HG03095 (cell line): Measurements from ENCODE around the gene GPATCH3.
"Not testable (repeated sequence)": the region's sequence is repeated elsewhere in the genome, so short reads cannot be mapped to it uniquely, and the experiment has no call there.

ENCODE experiments used
- ATAC-seq: cut with Tn5 transposase; IDR thresholded peaks from one replicate; pipeline ENCODE4 v1.9.1; 2021; ENCODE audit warnings: moderate library complexity; ENCODE audit not compliant: unreplicated experiment

GPATCH3 gene

GRCh38 chr1:26900001-26900814, at the start of gene GPATCH3:
GPATCH3 (minus strand) TSS chr1:26900467; CDS start chr1:26900442, 25 bp downstream.
- no peak for ATAC-seq

- ATAC-seq = no peak
Observed at GRCh38 chr1:26949926-26950319, 49.7 kb upstream of the GPATCH3 start.

GRCh38 chr1:26949266-26949925, 49.1 kb upstream of the GPATCH3 start:
- ATAC-seq = no peak

GRCh38 chr1:26948725-26949057, 48.4 kb upstream of the GPATCH3 start:
- not testable (repeated sequence) for ATAC-seq

GRCh38 chr1:26946270-26946669, 46.0 kb upstream of the GPATCH3 start:
- ATAC-seq = no peak

- ATAC-seq = no peak
Observed at GRCh38 chr1:26945728-26946127, 45.5 kb upstream of the GPATCH3 start.

GRCh38 chr1:26945138-26945537, 44.9 kb upstream of the GPATCH3 start:
- ATAC-seq = no peak

GRCh38 chr1:26942656-26943055, 42.4 kb upstream of the GPATCH3 start:
- no peak for ATAC-seq

GRCh38 chr1:26941311-26941710, 41.0 kb upstream of the GPATCH3 start:
- no peak for ATAC-seq

GRCh38 chr1:26938659-26939025, 38.4 kb upstream of the GPATCH3 start:
- no peak for ATAC-seq

GRCh38 chr1:26938004-26938658, 37.9 kb upstream of the GPATCH3 start:
- no peak for ATAC-seq

GRCh38 chr1:26936823-26937222, 36.6 kb upstream of the GPATCH3 start:
- no peak for ATAC-seq

GRCh38 chr1:26932531-26932930, 32.3 kb upstream of the GPATCH3 start:
- no peak for ATAC-seq

- ATAC-seq = no peak
Observed at GRCh38 chr1:26923711-26924110, 23.4 kb upstream of the GPATCH3 start.

GRCh38 chr1:26922901-26923300, 22.6 kb upstream of the GPATCH3 start:
- ATAC-seq = no peak

GRCh38 chr1:26922431-26922729, 22.1 kb upstream of the GPATCH3 start:
- ATAC-seq = no peak

GRCh38 chr1:26921540-26922430, 21.5 kb upstream of the GPATCH3 start, which contains the start of gene NUDC:
NUDC (plus strand) TSS chr1:26921743; CDS start chr1:26921849, 106 bp downstream.
- peak; percentile 93 for ATAC-seq

- peak; percentile 16 for ATAC-seq
Observed at GRCh38 chr1:26921126-26921539, 20.9 kb upstream of the GPATCH3 start.

- ATAC-seq = no peak
Observed at GRCh38 chr1:26915204-26915842, 15.1 kb upstream of the GPATCH3 start.

GRCh38 chr1:26913754-26914619, 13.7 kb upstream of the GPATCH3 start, which contains the start of gene NR0B2:
NR0B2 (minus strand) TSS chr1:26913975; CDS start chr1:26913940, 35 bp downstream.
- ATAC-seq = no peak
